ENCODE results near the gene MELTF. TPM values are rescaled to one million over a fixed set of nuclear protein-coding genes. Genes with fewer than 3 reads are reported as not detected.

Gene MELTF
- total and polyA plus RNA-seq, 2 of the 13 experiments (the other 11 are each of a cell fraction or from before 2014, with no cell fraction given): 3.2 to 7.5 TPM

GRCh38 chr3:196962108-196962929 lies 67.3 kb downstream of the MELTF start (continued):
- TF ChIP-seq, protein P1, sequence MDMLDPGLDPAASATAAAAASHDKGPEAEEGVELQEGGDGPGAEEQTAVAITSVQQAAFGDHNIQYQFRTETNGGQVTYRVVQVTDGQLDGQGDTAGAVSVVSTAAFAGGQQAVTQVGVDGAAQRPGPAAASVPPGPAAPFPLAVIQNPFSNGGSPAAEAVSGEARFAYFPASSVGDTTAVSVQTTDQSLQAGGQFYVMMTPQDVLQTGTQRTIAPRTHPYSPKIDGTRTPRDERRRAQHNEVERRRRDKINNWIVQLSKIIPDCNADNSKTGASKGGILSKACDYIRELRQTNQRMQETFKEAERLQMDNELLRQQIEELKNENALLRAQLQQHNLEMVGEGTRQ (IDR thresholded peaks at IDR 0.05; ENCODE audit: low read depth, low read length): no peak
- TF ChIP-seq, protein P1 (CRISPR knock-in tag; IDR thresholded peaks at IDR 0.05; ENCODE audit: borderline replicate concordance): no peak
- TF ChIP-seq, protein P2, sequence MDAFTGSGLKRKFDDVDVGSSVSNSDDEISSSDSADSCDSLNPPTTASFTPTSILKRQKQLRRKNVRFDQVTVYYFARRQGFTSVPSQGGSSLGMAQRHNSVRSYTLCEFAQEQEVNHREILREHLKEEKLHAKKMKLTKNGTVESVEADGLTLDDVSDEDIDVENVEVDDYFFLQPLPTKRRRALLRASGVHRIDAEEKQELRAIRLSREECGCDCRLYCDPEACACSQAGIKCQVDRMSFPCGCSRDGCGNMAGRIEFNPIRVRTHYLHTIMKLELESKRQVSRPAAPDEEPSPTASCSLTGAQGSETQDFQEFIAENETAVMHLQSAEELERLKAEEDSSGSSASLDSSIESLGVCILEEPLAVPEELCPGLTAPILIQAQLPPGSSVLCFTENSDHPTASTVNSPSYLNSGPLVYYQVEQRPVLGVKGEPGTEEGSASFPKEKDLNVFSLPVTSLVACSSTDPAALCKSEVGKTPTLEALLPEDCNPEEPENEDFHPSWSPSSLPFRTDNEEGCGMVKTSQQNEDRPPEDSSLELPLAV (CRISPR knock-in tag; conservative IDR thresholded peaks at IDR 0.05; ENCODE audit: low read depth): no peak
- TF ChIP-seq ZNF230 (CRISPR knock-in tag; IDR thresholded peaks at IDR 0.05) (peak; percentile 67; the same call in 1 of the 2 replicates), CREB1 (IDR thresholded peaks at IDR 0.05) (no peak), CREB1 (CRISPR knock-in tag; IDR thresholded peaks at IDR 0.05) (no peak; the same call in none of the 2 replicates), ARNTL (CRISPR knock-in tag; IDR thresholded peaks at IDR 0.05) (peak; percentile 76), ZNF589 (CRISPR knock-in tag; conservative IDR thresholded peaks at IDR 0.05) (0 out of 2 replicates have a peak, but pooled peaks have one; percentile 25), IKZF1 (IDR thresholded peaks at IDR 0.05) (no peak), ZNF549 (CRISPR knock-in tag; IDR thresholded peaks at IDR 0.05) (no peak), MEIS2 (CRISPR knock-in tag; IDR thresholded peaks at IDR 0.05) (no peak), ZNF234 (CRISPR knock-in tag; conservative IDR thresholded peaks at IDR 0.05) (no peak)
- TF ChIP-seq, protein P3, sequence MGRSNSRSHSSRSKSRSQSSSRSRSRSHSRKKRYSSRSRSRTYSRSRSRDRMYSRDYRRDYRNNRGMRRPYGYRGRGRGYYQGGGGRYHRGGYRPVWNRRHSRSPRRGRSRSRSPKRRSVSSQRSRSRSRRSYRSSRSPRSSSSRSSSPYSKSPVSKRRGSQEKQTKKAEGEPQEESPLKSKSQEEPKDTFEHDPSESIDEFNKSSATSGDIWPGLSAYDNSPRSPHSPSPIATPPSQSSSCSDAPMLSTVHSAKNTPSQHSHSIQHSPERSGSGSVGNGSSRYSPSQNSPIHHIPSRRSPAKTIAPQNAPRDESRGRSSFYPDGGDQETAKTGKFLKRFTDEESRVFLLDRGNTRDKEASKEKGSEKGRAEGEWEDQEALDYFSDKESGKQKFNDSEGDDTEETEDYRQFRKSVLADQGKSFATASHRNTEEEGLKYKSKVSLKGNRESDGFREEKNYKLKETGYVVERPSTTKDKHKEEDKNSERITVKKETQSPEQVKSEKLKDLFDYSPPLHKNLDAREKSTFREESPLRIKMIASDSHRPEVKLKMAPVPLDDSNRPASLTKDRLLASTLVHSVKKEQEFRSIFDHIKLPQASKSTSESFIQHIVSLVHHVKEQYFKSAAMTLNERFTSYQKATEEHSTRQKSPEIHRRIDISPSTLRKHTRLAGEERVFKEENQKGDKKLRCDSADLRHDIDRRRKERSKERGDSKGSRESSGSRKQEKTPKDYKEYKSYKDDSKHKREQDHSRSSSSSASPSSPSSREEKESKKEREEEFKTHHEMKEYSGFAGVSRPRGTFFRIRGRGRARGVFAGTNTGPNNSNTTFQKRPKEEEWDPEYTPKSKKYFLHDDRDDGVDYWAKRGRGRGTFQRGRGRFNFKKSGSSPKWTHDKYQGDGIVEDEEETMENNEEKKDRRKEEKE (IDR thresholded peaks at IDR 0.05): no peak

Measured in HepG2 (cell line).